Prostate gland (tissue), 2 donors: ENCODE measurements around the gene HDDC3. TPM values are rescaled to one million over a fixed set of nuclear protein-coding genes. Genes with fewer than 3 reads are reported as not detected.

Source experiments
- DNase-seq: peaks from one replicate; pipeline ENCODE4 v3.0.0-alpha.2; 2019; ENCODE audit warnings: low spot score
- H3K27ac ChIP-seq, 2 donors: fragments of 200-600 bp; sonication (generic); 2 replicates each; pipeline ENCODE4 v1.5.1; 2017 to 2019
- H3K27me3 ChIP-seq: fragments of 200-600 bp; sonication (generic); replicated peaks from 2 replicates; pipeline ENCODE4 v1.5.1; 2019; ENCODE audit not compliant: insufficient read depth
- H3K36me3 ChIP-seq, 2 donors: fragments of 200-600 bp; sonication (generic); 1 replicate in 1 of 2; 2 replicates in 1 of 2; pipeline versions ENCODE4 v1.5.1 to v1.8.1; 2017 to 2019
- H3K4me1 ChIP-seq: fragments of 200-600 bp; sonication (generic); replicated peaks from 2 replicates; pipeline ENCODE4 v1.5.1; 2019
- H3K4me3 ChIP-seq, 2 donors: fragments of 200-600 bp; sonication (generic); 2 replicates each; pipeline ENCODE4 v1.5.1; 2017 to 2019
- H3K9me3 ChIP-seq: fragments of 200-600 bp; sonication (generic); 2 replicates; pipeline ENCODE4 v1.5.1; 2017
- POLR2A ChIP-seq: fragments of 450-650 bp; IDR thresholded peaks from one replicate; pipeline ENCODE4 v1.6.1; 2016; ENCODE audit warnings: antibody characterized with exemption, mild to moderate bottlenecking
- POLR2AphosphoS5 ChIP-seq: sonication (generic); formaldehyde crosslinking; IDR thresholded peaks from one replicate; pipeline ENCODE4 v1.6.1; 2017; ENCODE audit warnings: antibody characterized with exemption
- WGBS: methylation state at CpG from one replicate; pipeline ENCODE4 v1.1.5; 2018; 5-methylcytosine and 5-hydroxymethylcytosine counted together
- intact Hi-C: fragments of 100-400 bp; cut with DNase I; formaldehyde crosslinking; loops from one replicate; pipeline ENCODE4 v1.14.2; 2022
- total RNA-seq, 2 donors: library from RNA; depleted of rRNA; stranded (reverse); fragments of >200 nt; gene quantifications; one replicate each; pipeline ENCODE4 v1.1.0, GENCODE V29; 2016
- TF ChIP-seq, protein P1 (sequence below), 4 experiments: fragments of 200-600 bp in 2 of 4; fragments of 450-650 bp in 2 of 4; sonication (generic) in 2 of 4; IDR thresholded peaks; 1 replicate in 3 of 4; 2 replicates in 1 of 4; pipeline ENCODE4 v1.5.1; 2016 to 2019; ENCODE audit warnings: antibody characterized with exemption in 4 of 4, mild to moderate bottlenecking in 2 of 4, moderate library complexity in 2 of 4

HDDC3 gene
- total RNA-seq, 2 donors from 2014 or later = 16.2 to 30.6 TPM

GRCh38 chr15:90905306-90906180, 26.8 kb downstream of the HDDC3 start:
- no peaks in the 10 kb centered on the region for H3K27me3 ChIP-seq
- TF ChIP-seq POLR2A (no peak), POLR2AphosphoS5 (no peak)
- TF ChIP-seq, protein P1, sequence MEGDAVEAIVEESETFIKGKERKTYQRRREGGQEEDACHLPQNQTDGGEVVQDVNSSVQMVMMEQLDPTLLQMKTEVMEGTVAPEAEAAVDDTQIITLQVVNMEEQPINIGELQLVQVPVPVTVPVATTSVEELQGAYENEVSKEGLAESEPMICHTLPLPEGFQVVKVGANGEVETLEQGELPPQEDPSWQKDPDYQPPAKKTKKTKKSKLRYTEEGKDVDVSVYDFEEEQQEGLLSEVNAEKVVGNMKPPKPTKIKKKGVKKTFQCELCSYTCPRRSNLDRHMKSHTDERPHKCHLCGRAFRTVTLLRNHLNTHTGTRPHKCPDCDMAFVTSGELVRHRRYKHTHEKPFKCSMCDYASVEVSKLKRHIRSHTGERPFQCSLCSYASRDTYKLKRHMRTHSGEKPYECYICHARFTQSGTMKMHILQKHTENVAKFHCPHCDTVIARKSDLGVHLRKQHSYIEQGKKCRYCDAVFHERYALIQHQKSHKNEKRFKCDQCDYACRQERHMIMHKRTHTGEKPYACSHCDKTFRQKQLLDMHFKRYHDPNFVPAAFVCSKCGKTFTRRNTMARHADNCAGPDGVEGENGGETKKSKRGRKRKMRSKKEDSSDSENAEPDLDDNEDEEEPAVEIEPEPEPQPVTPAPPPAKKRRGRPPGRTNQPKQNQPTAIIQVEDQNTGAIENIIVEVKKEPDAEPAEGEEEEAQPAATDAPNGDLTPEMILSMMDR (IDR thresholded peaks at IDR 0.05) = no peak
- no peaks in the 10 kb centered on the region for H3K9me3 ChIP-seq
- H3K4me3 ChIP-seq = no peak overlapping the region
- intact Hi-C loops = no loop called here
- peaks cover 9% of the 10 kb centered on the region for H3K4me1 ChIP-seq
- peaks cover 8 to 12% of the 10 kb centered on the region in 2 donors for H3K36me3 ChIP-seq
- H3K27ac ChIP-seq = no peak overlapping the region
- no peak for DNase-seq
- WGBS = 94% methylated on average over 26 of the region's 28 CpGs

GRCh38 chr15:90904746-90905145, 27.6 kb downstream of the HDDC3 start:
- DNase-seq = no peak
- H3K36me3 ChIP-seq = peaks cover 7 to 8% of the 10 kb centered on the region in 2 donors
- TF ChIP-seq, protein P1 (IDR thresholded peaks at IDR 0.05) = no peak
- H3K9me3 ChIP-seq = no peaks in the 10 kb centered on the region
- H3K4me3 ChIP-seq = no peak overlapping the region
- no peaks in the 10 kb centered on the region for H3K27me3 ChIP-seq
- WGBS = 96% methylated on average over 9 of the region's 9 CpGs
- H3K4me1 ChIP-seq = peaks cover 9% of the 10 kb centered on the region
- no peak overlapping the region for H3K27ac ChIP-seq
- intact Hi-C loops = no loop called here

DNA sequence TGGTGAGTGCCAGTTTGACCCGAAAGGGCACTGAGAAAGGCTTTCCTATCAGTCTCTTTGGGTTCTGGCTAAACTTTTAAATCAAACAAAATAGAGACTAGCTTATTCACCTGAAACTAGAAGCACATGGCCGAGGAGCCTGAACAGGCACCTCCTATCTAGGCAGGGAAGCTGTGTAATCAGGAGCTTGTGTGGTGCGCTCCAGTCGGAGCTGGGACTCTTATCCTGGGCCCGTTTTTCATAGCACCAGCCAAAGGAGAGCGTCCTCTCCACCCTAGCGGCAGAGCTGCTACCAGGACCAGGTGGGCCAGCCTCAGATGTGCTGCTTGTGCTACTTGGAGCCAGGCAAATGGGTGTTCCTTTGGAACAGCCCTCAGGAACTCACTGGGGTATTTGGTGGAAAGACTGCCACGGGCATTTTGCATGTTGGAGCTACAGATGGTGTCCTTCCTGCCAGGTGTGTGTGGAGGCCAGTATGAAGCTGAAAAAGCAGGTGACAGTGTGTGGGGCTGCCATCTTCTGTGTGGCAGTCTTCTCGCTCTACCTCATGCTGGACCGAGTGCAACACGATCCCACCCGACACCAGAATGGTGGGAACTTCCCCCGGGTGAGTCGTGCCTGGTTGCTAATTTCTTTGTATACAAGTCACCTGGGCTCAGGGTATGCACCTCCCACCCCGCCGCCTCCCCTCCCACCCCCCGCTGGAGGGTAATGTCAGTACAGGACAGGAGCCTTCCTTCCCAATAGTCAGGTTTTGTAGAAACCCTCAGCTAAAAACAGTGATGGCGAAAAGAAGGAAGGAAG, 28.4 kb downstream of the HDDC3 start:
- H3K4me1 ChIP-seq = peaks cover 9% of the 10 kb centered on the region
- no peak for DNase-seq
- peak overlapping the region; percentile 87 to 93 for H3K27ac ChIP-seq
- H3K4me3 ChIP-seq = peak overlapping the region; percentile 66 to 71
- TF ChIP-seq POLR2A (no peak), POLR2AphosphoS5 (no peak)
- TF ChIP-seq, protein P1 (IDR thresholded peaks at IDR 0.05) = no peak
- intact Hi-C loops = loop anchor here (2.0 kb wide), 1 partner anchor 29 kb away; the partner anchor contains the start of gene HDDC3
- H3K36me3 ChIP-seq = peaks cover 7 to 8% of the 10 kb centered on the region in 2 donors
- WGBS = 40% methylated on average over 18 of the region's 18 CpGs
- H3K27me3 ChIP-seq = no peaks in the 10 kb centered on the region
- H3K9me3 ChIP-seq = no peaks in the 10 kb centered on the region

- intact Hi-C loops = loop anchor here (2.0 kb wide), 1 partner anchor 30 kb away; the partner anchor contains the start of gene HDDC3
- peak within 1 kb of the TSS; percentile 87 to 93 for H3K27ac ChIP-seq
- under 1% methylated on average over 54 of the region's 81 CpGs for WGBS
These were observed 29.3 kb downstream of the HDDC3 start, which contains the start of gene MAN2A2 for GRCh38 chr15:90902840-90903732. Gene MAN2A2, plus strand, starts transcription at chr15:90903302. Its CDS starts 906 bp downstream, at chr15:90904208.

More at GRCh38 chr15:90902840-90903732, 29.3 kb downstream of the HDDC3 start, which contains the start of gene MAN2A2:
- peak; percentile 38 for DNase-seq
- H3K4me1 ChIP-seq = peaks cover 9% of the 10 kb centered on the region
- no peaks in the 10 kb centered on the region for H3K9me3 ChIP-seq
- TF ChIP-seq POLR2AphosphoS5 = peak; percentile 13
- TF ChIP-seq, protein P1 (IDR thresholded peaks at IDR 0.05) = no peak
- peak; percentile 23 for TF ChIP-seq POLR2A
- H3K4me3 ChIP-seq = peak within 1 kb of the TSS; percentile 66 to 71
- H3K27me3 ChIP-seq = no peaks in the 10 kb centered on the region
- H3K36me3 ChIP-seq = peaks cover 7 to 8% of the 10 kb centered on the region in 2 donors
